ENCODE measurements around the gene ST7. TPM values are rescaled to one million over a fixed set of nuclear protein-coding genes. Genes with fewer than 3 reads are reported as not detected.

Gene ST7
- total RNA-seq, 4 donors from 2014 or later: 16.2 to 38.6 (median 22.5) TPM

DNA sequence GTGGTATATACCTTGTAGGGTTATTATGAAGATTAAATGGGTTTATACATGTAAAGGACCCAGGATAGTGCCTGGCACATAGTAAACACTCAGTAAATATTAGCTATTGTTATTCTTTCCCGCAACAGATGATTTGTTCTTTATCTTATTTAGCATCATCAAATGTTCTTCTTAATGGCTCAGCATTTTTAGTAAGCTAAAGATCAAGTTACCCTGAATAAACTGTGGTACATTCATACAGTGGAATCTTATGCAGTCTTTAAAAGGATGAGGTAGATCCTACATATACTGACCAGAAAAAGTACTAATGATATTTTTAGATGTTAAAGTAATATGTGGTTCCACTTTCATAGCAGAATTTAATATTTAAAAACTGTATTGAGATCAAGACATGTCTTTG, 65.4 kb downstream of the ST7 start:
- TF ChIP-seq, protein P1, sequence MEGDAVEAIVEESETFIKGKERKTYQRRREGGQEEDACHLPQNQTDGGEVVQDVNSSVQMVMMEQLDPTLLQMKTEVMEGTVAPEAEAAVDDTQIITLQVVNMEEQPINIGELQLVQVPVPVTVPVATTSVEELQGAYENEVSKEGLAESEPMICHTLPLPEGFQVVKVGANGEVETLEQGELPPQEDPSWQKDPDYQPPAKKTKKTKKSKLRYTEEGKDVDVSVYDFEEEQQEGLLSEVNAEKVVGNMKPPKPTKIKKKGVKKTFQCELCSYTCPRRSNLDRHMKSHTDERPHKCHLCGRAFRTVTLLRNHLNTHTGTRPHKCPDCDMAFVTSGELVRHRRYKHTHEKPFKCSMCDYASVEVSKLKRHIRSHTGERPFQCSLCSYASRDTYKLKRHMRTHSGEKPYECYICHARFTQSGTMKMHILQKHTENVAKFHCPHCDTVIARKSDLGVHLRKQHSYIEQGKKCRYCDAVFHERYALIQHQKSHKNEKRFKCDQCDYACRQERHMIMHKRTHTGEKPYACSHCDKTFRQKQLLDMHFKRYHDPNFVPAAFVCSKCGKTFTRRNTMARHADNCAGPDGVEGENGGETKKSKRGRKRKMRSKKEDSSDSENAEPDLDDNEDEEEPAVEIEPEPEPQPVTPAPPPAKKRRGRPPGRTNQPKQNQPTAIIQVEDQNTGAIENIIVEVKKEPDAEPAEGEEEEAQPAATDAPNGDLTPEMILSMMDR (IDR thresholded peaks at IDR 0.05; ENCODE audit: low read depth): no peak

DNA sequence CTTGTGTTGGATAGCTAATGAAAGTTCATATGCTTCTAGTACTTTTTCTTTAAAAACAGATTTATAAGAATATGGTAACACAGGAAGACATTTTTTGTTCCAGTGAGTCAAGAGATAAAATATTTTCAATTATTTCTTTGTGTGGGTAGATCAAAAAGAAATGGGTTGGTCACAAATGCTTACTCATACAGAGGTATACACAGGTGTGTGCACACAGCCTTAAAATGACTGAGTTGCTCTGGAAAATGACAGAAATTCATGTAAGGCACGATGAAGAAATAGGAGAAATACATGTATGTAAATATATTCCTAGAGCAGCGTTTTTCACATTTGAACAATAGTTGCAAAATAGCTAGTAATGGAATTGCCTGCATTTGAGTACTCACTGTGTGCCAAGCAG, 66.0 kb downstream of the ST7 start:
- TF ChIP-seq, protein P1 (IDR thresholded peaks at IDR 0.05; ENCODE audit: low read depth): no peak

DNA sequence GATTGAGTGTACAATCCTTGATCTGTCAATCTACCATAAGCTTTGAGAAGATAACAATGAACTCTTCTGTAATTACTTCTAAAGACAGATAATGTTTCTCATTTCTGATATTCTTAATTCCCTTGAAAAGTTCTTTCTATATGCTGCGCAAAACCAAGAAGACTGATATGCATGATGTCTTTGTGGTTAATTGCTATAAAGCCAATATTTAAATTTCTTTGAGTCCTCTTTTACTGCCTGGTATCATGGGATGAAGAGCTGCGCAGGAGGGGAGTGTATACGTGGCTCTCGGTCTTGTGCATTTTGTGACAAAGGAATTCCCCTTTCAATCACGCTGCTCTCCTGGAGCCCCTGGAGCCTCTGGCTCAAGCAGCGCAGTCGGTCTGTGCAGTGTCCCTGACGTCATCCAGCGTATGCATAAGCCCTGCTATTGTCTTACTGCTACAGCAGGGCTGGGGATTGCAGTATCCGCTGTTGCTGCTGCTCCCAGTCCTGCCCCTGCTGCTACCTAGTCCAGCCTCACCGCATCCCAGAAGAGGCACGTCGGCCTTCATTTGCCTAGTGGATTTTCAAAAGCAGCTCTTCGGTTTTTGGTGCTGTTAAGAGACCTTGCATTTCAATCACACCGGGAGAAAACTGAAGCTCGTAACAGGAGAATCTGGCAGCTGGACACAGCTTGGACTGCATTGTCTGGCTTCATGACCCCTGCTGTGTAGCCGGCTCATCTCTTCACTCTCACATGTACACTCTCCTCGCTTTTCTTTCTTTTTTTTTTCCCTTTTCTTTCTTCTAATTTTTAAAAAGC, 66.7 kb downstream of the ST7 start:
- TF ChIP-seq, protein P1 (IDR thresholded peaks at IDR 0.05; ENCODE audit: low read depth): no peak

DNA sequence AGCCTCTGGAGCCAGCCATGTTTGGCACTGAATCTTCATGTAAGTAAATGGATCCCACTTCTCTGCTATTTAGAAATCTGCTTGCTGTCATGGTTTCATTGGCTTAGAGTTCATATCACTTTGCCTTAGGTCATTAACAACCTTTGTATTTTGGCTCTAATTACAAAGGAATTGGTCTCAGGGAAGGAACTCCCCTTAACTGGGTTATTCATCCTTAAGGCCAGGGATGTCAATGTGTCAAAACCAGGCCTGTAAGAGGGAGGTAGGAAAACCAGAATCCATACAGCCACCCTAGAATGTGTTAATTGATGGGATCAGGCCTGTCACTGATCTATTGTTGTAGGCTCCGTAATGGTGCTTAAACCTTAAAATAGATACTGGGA, 67.3 kb downstream of the ST7 start:
- TF ChIP-seq, protein P1 (IDR thresholded peaks at IDR 0.05; ENCODE audit: low read depth): no peak

DNA sequence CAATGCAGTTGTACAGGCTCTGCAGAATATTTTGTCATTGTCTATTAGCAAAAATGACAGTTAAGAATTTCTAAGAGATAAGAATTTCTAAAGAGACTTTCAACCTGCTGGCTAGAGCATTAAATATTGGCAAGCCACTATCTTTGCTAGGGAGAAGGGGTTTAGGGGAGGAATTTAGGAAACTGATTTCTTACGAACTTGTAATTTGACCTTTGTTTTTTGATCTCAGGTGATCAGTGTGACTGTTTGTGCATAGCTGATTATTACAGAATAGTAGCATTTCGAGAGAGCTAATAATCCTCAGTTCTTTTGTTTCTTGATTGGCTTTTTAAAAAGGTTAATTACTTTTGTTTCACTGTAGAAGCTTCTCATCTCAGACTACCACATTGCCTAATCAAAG, 68.1 kb downstream of the ST7 start:
- TF ChIP-seq, protein P1 (IDR thresholded peaks at IDR 0.05; ENCODE audit: low read depth): no peak

DNA sequence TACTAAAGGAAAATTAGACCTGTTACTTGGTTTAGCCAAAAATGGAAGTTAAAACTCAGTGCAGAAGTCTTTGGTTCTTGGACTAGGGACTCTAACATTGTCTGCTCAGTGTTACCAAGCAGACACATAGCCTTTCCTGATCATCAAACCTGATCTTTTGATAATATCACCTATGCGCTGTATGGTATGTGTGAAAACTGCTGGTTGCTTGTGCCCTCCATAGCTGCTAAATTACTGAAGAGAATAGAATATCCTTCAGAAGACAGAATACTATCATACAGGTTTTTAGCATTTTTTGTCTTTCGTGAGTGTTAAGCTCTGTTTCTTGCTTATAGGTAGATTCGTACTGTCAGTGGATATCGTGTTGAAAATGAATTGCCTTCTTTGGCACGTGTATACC, 68.7 kb downstream of the ST7 start:
- TF ChIP-seq, protein P1 (IDR thresholded peaks at IDR 0.05; ENCODE audit: low read depth): no peak

DNA sequence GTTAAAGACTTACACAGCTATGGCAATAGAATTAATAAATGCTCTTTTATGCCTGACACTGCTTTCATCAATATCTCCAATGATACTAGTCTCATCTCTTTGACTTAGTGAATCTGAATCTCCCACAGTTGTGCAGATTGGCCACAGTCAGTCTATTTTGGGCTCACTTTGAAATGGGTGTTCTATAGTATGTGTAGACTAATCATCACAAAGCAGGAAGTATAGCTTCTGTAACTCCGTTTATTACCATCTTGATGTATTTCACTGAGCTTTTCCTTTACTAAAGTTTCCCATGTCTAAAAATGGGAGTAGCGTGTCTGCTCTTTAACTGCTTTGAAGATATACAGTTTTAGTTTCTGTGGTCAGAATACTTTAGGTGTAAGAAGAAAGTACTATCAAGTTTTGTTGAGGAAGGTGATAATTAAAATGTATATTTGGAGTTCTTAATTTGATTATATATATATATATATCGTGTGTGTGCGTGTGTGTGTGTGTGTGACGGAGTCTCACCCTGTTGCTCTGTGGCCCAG, 70.1 kb downstream of the ST7 start:
- TF ChIP-seq, protein P1 (IDR thresholded peaks at IDR 0.05; ENCODE audit: low read depth): no peak
